ENCODE results near the gene RAB7B. TPM values are rescaled to one million over a fixed set of nuclear protein-coding genes. Genes with fewer than 3 reads are reported as not detected.
A peak's percentile ranks its signal among the peaks of the same experiment; 100 is the strongest.

The RAB7B gene
- total RNA-seq, 4 donors from 2014 or later = 0.15 to 0.62 (median 0.33) TPM; not detected in 1

GRCh38 chr1:205973377-205974232 lies 29.6 kb downstream of the RAB7B start:
- H3K4me1 ChIP-seq = peaks cover 25 to 43% of the 10 kb centered on the region in 2 donors
- no peaks in the 10 kb centered on the region for H3K36me3 ChIP-seq
- H3K27ac ChIP-seq = no peak overlapping the region
- ATAC-seq = no peak
- intact Hi-C loops (cut with DNase I; ENCODE audit: low total_unique reads) (no loop called here), in situ Hi-C loops (cut with MboI; ENCODE audit: low sequenced_read_pairs in 4 of 4) (no loop called here)
- no peaks in the 10 kb centered on the region for H3K9me3 ChIP-seq
- H3K27me3 ChIP-seq = no peaks in the 10 kb centered on the region
- DNase-seq = no peak
- TF ChIP-seq POLR2A (IDR thresholded peaks at IDR 0.05) = no peak
- TF ChIP-seq CTCF (IDR thresholded peaks at IDR 0.05 in 4 of 5, conservative IDR thresholded peaks at IDR 0.05 in 1 of 5) = no peak
- H3K4me3 ChIP-seq = no peak overlapping the region

- Histone ChIP-seq H3K27ac (peak overlapping the region; percentile 68 to 86 (median 80)), H3K36me3 (no peaks in the 10 kb centered on the region), H3K4me1 (peaks cover 25 to 43% of the 10 kb centered on the region in 2 donors), H3K9me3 (no peaks in the 10 kb centered on the region), H3K4me3 (no peak overlapping the region), H3K27me3 (no peaks in the 10 kb centered on the region)
- no peak for DNase-seq
- in situ Hi-C loops (cut with MboI; ENCODE audit: low sequenced_read_pairs in 4 of 4) (no loop called here), intact Hi-C loops (cut with DNase I; ENCODE audit: low total_unique reads) (no loop called here)
- TF ChIP-seq POLR2A (IDR thresholded peaks at IDR 0.05) (no peak), CTCF (IDR thresholded peaks at IDR 0.05 in 4 of 5, conservative IDR thresholded peaks at IDR 0.05 in 1 of 5) (no peak)
- no peak for ATAC-seq
Measured at GRCh38 chr1:205972491-205973168, 30.6 kb downstream of the RAB7B start.

- intact Hi-C loops (cut with DNase I; ENCODE audit: low total_unique reads) = no loop called here
- H3K27ac ChIP-seq = peak overlapping the region; percentile 68 to 86 (median 80)
- no peaks in the 10 kb centered on the region for H3K9me3 ChIP-seq
Measured at GRCh38 chr1:205972081-205972480, 31.1 kb downstream of the RAB7B start.

GRCh38 chr1:205971082-205971481 lies 32.1 kb downstream of the RAB7B start:
- DNase-seq (peak; percentile 84 to 89), ATAC-seq (peak; percentile 91 to 92)
- Histone ChIP-seq H3K9me3 (no peaks in the 10 kb centered on the region), H3K4me3 (no peak overlapping the region), H3K27ac (peak overlapping the region; percentile 68 to 86 (median 80)), H3K36me3 (no peaks in the 10 kb centered on the region), H3K27me3 (no peaks in the 10 kb centered on the region), H3K4me1 (peaks cover 16 to 30% of the 10 kb centered on the region in 2 donors)
- in situ Hi-C loops (cut with MboI; ENCODE audit: low sequenced_read_pairs in 4 of 4) = no loop called here
- intact Hi-C loops (cut with DNase I; ENCODE audit: low total_unique reads) = no loop called here
- TF ChIP-seq CTCF (IDR thresholded peaks at IDR 0.05 in 4 of 5, conservative IDR thresholded peaks at IDR 0.05 in 1 of 5) (no peak), POLR2A (IDR thresholded peaks at IDR 0.05) (no peak)

More at GRCh38 chr1:205972081-205972480, 31.1 kb downstream of the RAB7B start:
- no peak for ATAC-seq
- in situ Hi-C loops (cut with MboI; ENCODE audit: low sequenced_read_pairs in 4 of 4) = no loop called here
- Histone ChIP-seq H3K4me1 (peaks cover 23 to 40% of the 10 kb centered on the region in 2 donors), H3K27me3 (no peaks in the 10 kb centered on the region), H3K36me3 (no peaks in the 10 kb centered on the region), H3K4me3 (no peak overlapping the region)
- no peak for DNase-seq
- TF ChIP-seq POLR2A (IDR thresholded peaks at IDR 0.05) (no peak), CTCF (IDR thresholded peaks at IDR 0.05 in 4 of 5, conservative IDR thresholded peaks at IDR 0.05 in 1 of 5) (no peak)
